ENCODE data around the gene TCF4.

GRCh38 chr18:55252053-55252675 lies 335.8 kb downstream of the TCF4 start:
- TF ChIP-seq EZH2phosphoT487 (IDR thresholded peaks at IDR 0.05; ENCODE audit: unreplicated experiment), result no peak
- no peak for TF ChIP-seq NANOG (IDR thresholded peaks at IDR 0.05; ENCODE audit: borderline replicate concordance)
- no peak for TF ChIP-seq POLR2AphosphoS5 (IDR thresholded peaks at IDR 0.05; ENCODE audit: low read depth)
- TF ChIP-seq CREB1 (CRISPR knock-in tag; IDR thresholded peaks at IDR 0.05; ENCODE audit: low read depth), result no peak
- TF ChIP-seq, protein P1, sequence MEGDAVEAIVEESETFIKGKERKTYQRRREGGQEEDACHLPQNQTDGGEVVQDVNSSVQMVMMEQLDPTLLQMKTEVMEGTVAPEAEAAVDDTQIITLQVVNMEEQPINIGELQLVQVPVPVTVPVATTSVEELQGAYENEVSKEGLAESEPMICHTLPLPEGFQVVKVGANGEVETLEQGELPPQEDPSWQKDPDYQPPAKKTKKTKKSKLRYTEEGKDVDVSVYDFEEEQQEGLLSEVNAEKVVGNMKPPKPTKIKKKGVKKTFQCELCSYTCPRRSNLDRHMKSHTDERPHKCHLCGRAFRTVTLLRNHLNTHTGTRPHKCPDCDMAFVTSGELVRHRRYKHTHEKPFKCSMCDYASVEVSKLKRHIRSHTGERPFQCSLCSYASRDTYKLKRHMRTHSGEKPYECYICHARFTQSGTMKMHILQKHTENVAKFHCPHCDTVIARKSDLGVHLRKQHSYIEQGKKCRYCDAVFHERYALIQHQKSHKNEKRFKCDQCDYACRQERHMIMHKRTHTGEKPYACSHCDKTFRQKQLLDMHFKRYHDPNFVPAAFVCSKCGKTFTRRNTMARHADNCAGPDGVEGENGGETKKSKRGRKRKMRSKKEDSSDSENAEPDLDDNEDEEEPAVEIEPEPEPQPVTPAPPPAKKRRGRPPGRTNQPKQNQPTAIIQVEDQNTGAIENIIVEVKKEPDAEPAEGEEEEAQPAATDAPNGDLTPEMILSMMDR (conservative IDR thresholded peaks at IDR 0.05; ENCODE audit: low read depth in 2 of 2), result no peak
- no peak for TF ChIP-seq EZH2 (IDR thresholded peaks at IDR 0.05; ENCODE audit: low read depth, unreplicated experiment)

All from GM23338 (cell line).